Subcutaneous adipose tissue (tissue), 4 donors: ENCODE measurements around the gene GEMIN8. TPM values are rescaled to one million over a fixed set of nuclear protein-coding genes. Genes with fewer than 3 reads are reported as not detected.

Experiments
- CTCF ChIP-seq: fragments of 450-650 bp; IDR thresholded peaks from one replicate; pipeline ENCODE4 v1.5.1; 2016; ENCODE audit warnings: low read depth, mild to moderate bottlenecking, control low read depth, antibody characterized with exemption, moderate library complexity
- total RNA-seq, 4 donors: library from RNA; depleted of rRNA; stranded (reverse); fragments of >200 nt; gene quantifications; one replicate each; pipeline ENCODE4 v1.1.0, GENCODE V29; 2016

Gene GEMIN8
- total RNA-seq, 4 donors from 2014 or later, result 13.2 to 28.7 (median 22.5) TPM

- no peak for TF ChIP-seq CTCF
Measured at GRCh38 chrX:14003028-14003427, 26.7 kb downstream of the GEMIN8 start.

DNA sequence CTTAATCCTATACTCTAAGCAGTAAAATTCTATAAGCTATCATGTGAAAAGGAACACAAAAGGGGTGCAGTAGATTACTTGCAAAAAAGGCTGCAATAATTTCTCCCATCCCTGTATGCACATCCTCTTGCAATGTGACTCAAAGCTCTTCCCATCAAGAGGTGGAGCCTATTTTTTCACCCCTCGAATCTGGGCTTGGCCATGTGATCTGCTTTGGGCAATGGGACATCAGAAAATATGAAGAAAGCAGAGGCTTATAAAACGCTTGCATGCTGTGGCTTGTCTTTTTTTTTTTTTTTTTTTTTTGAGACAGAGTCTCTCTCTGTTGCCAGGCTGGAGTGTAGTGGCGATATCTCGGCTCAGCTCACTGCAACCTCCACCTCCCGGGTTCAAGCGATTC is 33.0 kb downstream of the GEMIN8 start:
- TF ChIP-seq CTCF, result no peak

DNA sequence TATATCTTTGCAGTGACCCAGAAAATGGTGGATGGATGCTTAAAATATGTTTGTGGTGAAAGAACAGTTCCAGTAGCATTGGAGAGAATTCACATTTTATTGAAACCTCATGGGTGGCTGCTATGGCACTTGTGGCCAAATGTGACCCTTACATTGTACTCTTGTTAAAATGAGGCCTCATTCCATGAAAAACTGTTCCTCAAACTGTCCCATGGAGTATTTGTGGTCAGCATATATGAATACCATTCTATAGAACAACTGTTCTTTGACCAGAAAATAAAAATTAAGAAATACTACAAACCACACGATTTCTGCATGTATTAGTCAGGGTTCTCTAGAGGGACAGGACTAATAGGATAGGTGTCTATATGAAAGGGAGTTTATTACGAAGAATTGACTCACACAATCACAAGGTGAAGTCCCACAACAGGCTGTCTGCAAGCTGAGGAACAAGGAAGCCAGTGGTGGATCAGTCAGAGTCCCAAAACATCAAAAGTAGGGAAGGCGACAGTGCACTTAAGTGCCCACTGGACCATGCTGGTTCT is 35.1 kb downstream of the GEMIN8 start:
- TF ChIP-seq CTCF, result no peak

DNA sequence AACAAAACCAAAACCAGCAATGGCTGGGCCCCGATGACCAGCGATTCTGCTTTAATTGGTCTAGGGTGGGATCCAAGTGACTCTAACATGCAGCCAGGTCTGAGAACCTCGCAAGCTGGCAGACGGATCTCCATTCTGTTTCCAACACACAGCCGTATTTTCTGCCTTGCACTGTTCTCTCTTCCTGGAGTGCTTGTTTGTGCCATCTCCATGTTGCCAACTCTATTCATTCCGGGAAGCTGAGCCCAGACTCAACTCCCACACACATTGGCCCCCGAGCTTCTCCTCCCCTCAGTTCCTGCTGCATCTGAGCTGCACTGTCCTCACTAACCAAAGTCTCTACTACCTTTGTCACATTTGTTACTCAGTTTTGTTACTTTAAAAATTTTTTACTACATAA is 35.6 kb downstream of the GEMIN8 start:
- no peak for TF ChIP-seq CTCF

DNA sequence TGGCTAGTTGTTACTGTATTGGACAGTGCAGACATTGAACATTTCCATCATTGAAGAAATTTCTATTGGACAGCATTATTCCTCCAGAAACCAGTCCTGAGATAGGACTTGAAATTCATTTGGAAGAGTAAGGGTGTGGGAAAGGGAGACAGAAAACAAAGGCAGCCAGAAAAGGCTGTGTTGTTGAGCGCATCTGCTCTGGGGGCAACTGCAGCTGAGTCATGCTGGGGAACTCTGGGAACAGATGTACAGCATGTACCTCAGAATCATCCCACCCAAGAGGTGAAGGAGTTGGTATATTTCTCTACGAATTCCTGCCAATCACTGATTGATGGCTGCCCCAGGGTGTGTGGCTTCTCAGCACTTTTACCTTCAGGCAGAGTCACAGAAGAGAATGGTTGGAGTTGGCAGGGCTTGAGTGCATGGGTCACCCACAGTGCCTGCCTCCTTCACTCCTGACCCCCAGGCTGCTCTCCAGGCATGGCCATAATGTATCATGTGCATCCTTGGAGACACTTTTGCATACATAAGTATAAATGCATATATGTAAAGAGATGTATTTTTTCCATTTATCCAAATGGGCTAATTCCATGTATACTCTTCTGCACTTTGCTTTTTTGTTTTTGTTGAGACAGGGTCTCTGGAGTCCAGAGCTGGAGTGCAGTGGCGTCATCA is 39.4 kb downstream of the GEMIN8 start:
- no peak for TF ChIP-seq CTCF

DNA sequence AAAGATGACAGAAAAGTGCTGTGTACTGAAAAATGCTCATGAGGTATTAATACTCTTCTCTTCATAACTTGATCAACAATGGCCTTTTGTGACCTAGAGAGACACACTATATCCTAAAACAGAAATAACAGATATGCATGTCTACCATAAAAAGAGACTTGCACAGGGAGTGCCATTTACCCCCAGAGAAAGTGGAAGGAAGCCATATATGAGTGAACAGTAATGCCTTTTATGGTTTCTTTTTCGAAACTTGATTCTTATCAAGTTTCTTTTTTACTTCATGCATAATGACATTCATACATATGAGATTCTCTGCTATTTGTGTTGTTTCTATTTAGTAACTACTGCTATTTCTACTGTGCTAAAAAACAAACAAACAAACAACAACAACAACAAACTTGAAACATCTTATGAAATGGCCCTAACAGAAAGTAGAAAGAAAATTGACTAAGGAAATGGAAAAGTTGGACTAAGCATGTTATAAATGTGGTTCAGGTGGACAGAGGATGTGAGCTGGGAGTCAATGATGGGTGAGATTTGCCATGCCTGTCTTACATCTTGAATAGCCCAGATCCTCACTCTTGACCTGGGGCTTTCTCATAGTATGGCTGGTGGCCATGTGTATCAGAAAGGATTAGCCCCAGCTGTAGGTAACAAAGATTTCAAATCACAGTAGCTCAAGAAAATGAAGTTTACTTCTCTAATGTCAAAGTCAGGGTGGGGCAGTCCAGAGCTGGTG is 43.8 kb downstream of the GEMIN8 start:
- no peak for TF ChIP-seq CTCF

- TF ChIP-seq CTCF, result no peak
Measured at GRCh38 chrX:13983734-13984133, 46.0 kb downstream of the GEMIN8 start.
